Osteocyte (in vitro differentiated cells): Measurements from ENCODE around the gene LENG8. TPM values are rescaled to one million over a fixed set of nuclear protein-coding genes. Genes with fewer than 3 reads are reported as not detected.

Source experiments
- DNase-seq: peaks from one replicate; pipeline ENCODE4 v3.0.0; 2021; ENCODE audit warnings: mixed read lengths; ENCODE audit not compliant: unreplicated experiment; ENCODE audit errors: extremely low spot score
- H3K27ac Mint-ChIP-seq: one replicate; pipeline ENCODE4 v1.8.0; 2021; ENCODE audit warnings: mild to moderate bottlenecking, mixed read lengths; ENCODE audit not compliant: unreplicated experiment
- H3K27me3 Mint-ChIP-seq: one replicate; pipeline ENCODE4 v1.8.0; 2021; ENCODE audit warnings: mixed read lengths; ENCODE audit not compliant: unreplicated experiment
- H3K36me3 Mint-ChIP-seq: one replicate; pipeline ENCODE4 v1.8.0; 2021; ENCODE audit warnings: mixed read lengths; ENCODE audit not compliant: unreplicated experiment
- H3K4me1 Mint-ChIP-seq: one replicate; pipeline ENCODE4 v1.8.0; 2021; ENCODE audit warnings: mixed read lengths; ENCODE audit not compliant: unreplicated experiment
- H3K4me3 Mint-ChIP-seq: one replicate; pipeline ENCODE4 v1.8.0; 2021; ENCODE audit warnings: mild to moderate bottlenecking, moderate library complexity, mixed read lengths; ENCODE audit not compliant: unreplicated experiment
- H3K9me3 Mint-ChIP-seq: one replicate; pipeline ENCODE4 v1.8.0; 2021; ENCODE audit warnings: mixed read lengths; ENCODE audit not compliant: unreplicated experiment
- CTCF ChIP-seq: fragments of 200-600 bp; sonication (generic); IDR thresholded peaks from 2 replicates; pipeline ENCODE4 v1.5.0; 2021; ENCODE audit warnings: antibody characterized with exemption, mild to moderate bottlenecking, moderate library complexity
- total RNA-seq: library from RNA; stranded (reverse); gene quantifications from 2 replicates; pipeline ENCODE4 v1.2.1, GENCODE V29; 2021

The LENG8 gene
- total RNA-seq, 1 donor from 2014 or later, result 192 TPM

- Mint-ChIP-seq H3K27me3 (peaks cover 2% of the 10 kb centered on the region), H3K36me3 (peaks cover 2% of the 10 kb centered on the region), H3K9me3 (no peaks in the 10 kb centered on the region), H3K27ac (no peak overlapping the region), H3K4me1 (peaks cover 10% of the 10 kb centered on the region), H3K4me3 (no peak overlapping the region)
- no peak for TF ChIP-seq CTCF
- no peak for DNase-seq
Observed at GRCh38 chr19:54431255-54431838, 17.7 kb upstream of the LENG8 start.

- Mint-ChIP-seq H3K9me3 (no peaks in the 10 kb centered on the region), H3K4me1 (peaks cover 14% of the 10 kb centered on the region), H3K36me3 (peaks cover 3% of the 10 kb centered on the region), H3K27me3 (peaks cover 2% of the 10 kb centered on the region), H3K4me3 (no peak overlapping the region), H3K27ac (no peak overlapping the region)
- no peak for TF ChIP-seq CTCF
- no peak for DNase-seq
Observed at GRCh38 chr19:54432144-54432738, 16.8 kb upstream of the LENG8 start.

GRCh38 chr19:54433697-54434096 is 15.3 kb upstream of the LENG8 start:
- Mint-ChIP-seq H3K4me3 (no peak overlapping the region), H3K27me3 (peaks cover 2% of the 10 kb centered on the region), H3K4me1 (peaks cover 14% of the 10 kb centered on the region), H3K27ac (no peak overlapping the region), H3K9me3 (no peaks in the 10 kb centered on the region), H3K36me3 (peaks cover 6% of the 10 kb centered on the region)
- no peak for TF ChIP-seq CTCF
- no peak for DNase-seq

- no peak for TF ChIP-seq CTCF
- peaks cover 14% of the 10 kb centered on the region for H3K4me1 Mint-ChIP-seq
- DNase-seq, result no peak
- H3K36me3 Mint-ChIP-seq, result peaks cover 6% of the 10 kb centered on the region
- no peaks in the 10 kb centered on the region for H3K9me3 Mint-ChIP-seq
- H3K27me3 Mint-ChIP-seq, result peaks cover 2% of the 10 kb centered on the region
- H3K4me3 Mint-ChIP-seq, result no peak overlapping the region
- no peak overlapping the region for H3K27ac Mint-ChIP-seq
Observed at GRCh38 chr19:54434112-54434872, 14.7 kb upstream of the LENG8 start.

GRCh38 chr19:54434873-54435214 is 14.2 kb upstream of the LENG8 start:
- Mint-ChIP-seq H3K36me3 (peaks cover 6% of the 10 kb centered on the region), H3K27ac (no peak overlapping the region), H3K4me1 (peaks cover 14% of the 10 kb centered on the region), H3K4me3 (no peak overlapping the region), H3K9me3 (no peaks in the 10 kb centered on the region), H3K27me3 (peaks cover 2% of the 10 kb centered on the region)
- TF ChIP-seq CTCF, result no peak
- DNase-seq, result no peak
